Upper lobe of right lung (tissue), 1 donor: ENCODE measurements around the gene MICU1. TPM values are rescaled to one million over a fixed set of nuclear protein-coding genes. Genes with fewer than 3 reads are reported as not detected.

Experiments used
- ATAC-seq: fragments of 200-7000 bp; cut with Tn5 transposase; one replicate; pipeline ENCODE4 v1.9.1; 2020; ENCODE audit warnings: mild to moderate bottlenecking, moderate library complexity
- DNase-seq: peaks from one replicate; pipeline ENCODE4 v3.0.0-alpha.2; 2020
- H3K27ac ChIP-seq: fragments of 200-600 bp; one replicate; pipeline ENCODE4 v1.8.0; 2022
- H3K27me3 ChIP-seq: fragments of 200-600 bp; one replicate; pipeline ENCODE4 v1.8.0; 2022; ENCODE audit warnings: mild to moderate bottlenecking
- H3K36me3 ChIP-seq: fragments of 200-600 bp; one replicate; pipeline ENCODE4 v1.8.0; 2022
- H3K4me1 ChIP-seq: fragments of 200-600 bp; one replicate; pipeline ENCODE4 v1.8.0; 2022
- H3K4me3 ChIP-seq: fragments of 200-600 bp; one replicate; pipeline ENCODE4 v1.8.0; 2022; ENCODE audit warnings: mild to moderate bottlenecking
- H3K9me3 ChIP-seq: fragments of 200-600 bp; one replicate; pipeline ENCODE4 v1.8.0; 2022
- CTCF ChIP-seq: fragments of 200-600 bp; IDR thresholded peaks from one replicate; pipeline ENCODE4 v1.8.0; 2022; ENCODE audit warnings: antibody characterized with exemption
- intact Hi-C: fragments of 100-400 bp; cut with DNase I; formaldehyde crosslinking; loops from one replicate; pipeline ENCODE4 v1.11.0; 2022
- total RNA-seq: library from RNA; stranded (reverse); fragmentation: NEBNext Ultra II Directional; extraction: Animal tissue kit (Norgen Biotek cat#: 25700); gene quantifications from one replicate; pipeline ENCODE4 v1.2.1, GENCODE V29; 2021
- donor health status: DM: no; HTN: yes; CAD: no; lungs with severe emphysema.

The MICU1 gene
- total RNA-seq, 1 donor from 2014 or later, result 52.2 TPM

GRCh38 chr10:72323108-72323749 lies 302.6 kb downstream of the MICU1 start:
- no peak for ATAC-seq
- Histone ChIP-seq H3K36me3 (no peaks in the 10 kb centered on the region), H3K4me1 (peaks cover 64% of the 10 kb centered on the region), H3K4me3 (no peak overlapping the region), H3K27ac (no peak overlapping the region), H3K27me3 (no peaks in the 10 kb centered on the region), H3K9me3 (no peaks in the 10 kb centered on the region)
- no peak for TF ChIP-seq CTCF
- DNase-seq, result no peak
- intact Hi-C loops, result loop anchor here (10.0 kb wide), 1 partner anchor 98 kb away; no protein-coding TSS in a partner anchor

- no peaks in the 10 kb centered on the region for H3K9me3 ChIP-seq
- H3K27me3 ChIP-seq, result no peaks in the 10 kb centered on the region
- H3K4me1 ChIP-seq, result peaks cover 67% of the 10 kb centered on the region
- ATAC-seq (no peak), DNase-seq (no peak)
- no peaks in the 10 kb centered on the region for H3K36me3 ChIP-seq
- H3K27ac ChIP-seq, result peak overlapping the region; percentile 89
- intact Hi-C loops, result loop anchor here (10.0 kb wide), 1 partner anchor 98 kb away; no protein-coding TSS in a partner anchor
- no peak overlapping the region for H3K4me3 ChIP-seq
- no peak for TF ChIP-seq CTCF
Measured at GRCh38 chr10:72322280-72323058, 303.4 kb downstream of the MICU1 start.

GRCh38 chr10:72322030-72322279 lies 303.9 kb downstream of the MICU1 start:
- peak overlapping the region; percentile 89 for H3K27ac ChIP-seq
- TF ChIP-seq CTCF, result no peak
- DNase-seq (no peak), ATAC-seq (no peak)
- H3K4me3 ChIP-seq, result no peak overlapping the region
- H3K4me1 ChIP-seq, result peaks cover 72% of the 10 kb centered on the region
- no peaks in the 10 kb centered on the region for H3K9me3 ChIP-seq
- no peaks in the 10 kb centered on the region for H3K27me3 ChIP-seq
- H3K36me3 ChIP-seq, result no peaks in the 10 kb centered on the region
- intact Hi-C loops, result loop anchor here (10.0 kb wide), 1 partner anchor 97 kb away; no protein-coding TSS in a partner anchor

GRCh38 chr10:72321248-72322029 lies 304.4 kb downstream of the MICU1 start:
- Histone ChIP-seq H3K27me3 (no peaks in the 10 kb centered on the region), H3K27ac (peak overlapping the region; percentile 89), H3K4me3 (no peak overlapping the region), H3K9me3 (no peaks in the 10 kb centered on the region), H3K36me3 (no peaks in the 10 kb centered on the region), H3K4me1 (peaks cover 77% of the 10 kb centered on the region)
- intact Hi-C loops, result loop anchor here (10.0 kb wide), 1 partner anchor 97 kb away; no protein-coding TSS in a partner anchor
- DNase-seq, result no peak
- no peak for ATAC-seq
- TF ChIP-seq CTCF, result no peak

GRCh38 chr10:72320676-72321247 lies 305.1 kb downstream of the MICU1 start:
- DNase-seq, result no peak
- intact Hi-C loops, result loop anchor here (10.0 kb wide), 1 partner anchor 96 kb away; no protein-coding TSS in a partner anchor
- TF ChIP-seq CTCF, result no peak
- Histone ChIP-seq H3K27ac (peak overlapping the region; percentile 89), H3K9me3 (no peaks in the 10 kb centered on the region), H3K4me3 (no peak overlapping the region), H3K36me3 (no peaks in the 10 kb centered on the region), H3K27me3 (no peaks in the 10 kb centered on the region), H3K4me1 (peaks cover 79% of the 10 kb centered on the region)
- ATAC-seq, result peak; percentile 42
